ENCODE data around the gene GAP43.

GAP43 gene

GRCh38 chr3:115663414-115663813 lies 40.1 kb downstream of the GAP43 start:
- no peak for DNase-seq

DNA sequence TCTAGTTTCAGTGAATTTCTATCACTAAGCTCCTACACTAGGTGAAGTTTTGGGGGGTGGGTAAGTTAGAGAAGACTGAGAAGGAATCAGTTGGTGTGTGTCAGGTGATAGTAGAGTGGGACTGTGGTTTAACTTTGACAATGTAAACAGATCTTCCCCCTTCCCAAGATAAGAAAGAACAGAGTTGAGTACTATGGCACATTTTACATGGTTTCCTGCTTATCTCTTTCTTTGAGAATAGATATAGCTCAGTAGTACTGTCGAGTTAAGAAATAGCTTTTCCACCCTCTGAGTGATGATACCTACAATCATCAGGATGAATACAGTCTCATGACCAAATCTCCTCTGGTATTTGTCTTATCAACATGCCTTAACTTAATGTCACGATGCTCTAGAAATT lies 42.8 kb downstream of the GAP43 start:
- no peak for DNase-seq

DNA sequence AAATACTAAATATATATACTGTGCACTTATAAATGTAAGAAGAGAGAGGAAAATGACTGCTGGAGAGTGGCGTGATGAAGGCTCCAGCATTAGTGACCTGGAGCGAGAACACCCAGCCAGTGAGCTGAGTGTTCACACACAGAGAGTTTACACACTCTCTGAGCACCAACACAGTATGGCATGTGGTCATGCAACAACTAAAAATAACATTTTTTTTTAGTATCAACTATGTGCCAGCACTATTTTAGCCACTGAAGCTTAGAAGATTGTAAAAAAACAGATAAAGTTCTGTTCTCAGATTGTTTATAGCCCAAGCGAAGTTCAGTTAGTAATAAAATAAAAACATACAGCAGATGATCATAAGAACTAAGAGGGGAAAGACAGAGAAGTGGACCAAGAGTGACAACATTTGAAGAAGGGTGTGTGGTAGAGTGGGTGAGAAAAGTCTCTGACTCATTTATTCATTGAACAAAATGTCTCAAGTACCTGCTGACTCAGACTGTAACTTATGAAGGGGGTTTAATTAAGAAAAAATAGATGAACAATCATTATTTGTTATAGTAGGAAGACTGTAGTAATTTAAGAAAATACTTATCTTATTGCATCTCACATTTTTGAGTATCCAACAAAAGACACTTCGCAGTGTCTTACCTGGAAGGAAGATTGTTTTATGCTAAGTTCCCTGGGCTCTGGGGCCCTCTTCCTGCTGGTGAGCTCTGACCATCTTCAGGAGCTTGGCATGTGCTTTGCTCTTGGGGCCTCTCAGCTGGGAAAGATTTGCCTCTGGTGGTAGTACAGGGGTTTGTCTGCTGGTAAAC lies 43.8 kb downstream of the GAP43 start:
- no peak for DNase-seq

GRCh38 chr3:115667738-115668065 lies 44.4 kb downstream of the GAP43 start:
- no peak for DNase-seq

DNA sequence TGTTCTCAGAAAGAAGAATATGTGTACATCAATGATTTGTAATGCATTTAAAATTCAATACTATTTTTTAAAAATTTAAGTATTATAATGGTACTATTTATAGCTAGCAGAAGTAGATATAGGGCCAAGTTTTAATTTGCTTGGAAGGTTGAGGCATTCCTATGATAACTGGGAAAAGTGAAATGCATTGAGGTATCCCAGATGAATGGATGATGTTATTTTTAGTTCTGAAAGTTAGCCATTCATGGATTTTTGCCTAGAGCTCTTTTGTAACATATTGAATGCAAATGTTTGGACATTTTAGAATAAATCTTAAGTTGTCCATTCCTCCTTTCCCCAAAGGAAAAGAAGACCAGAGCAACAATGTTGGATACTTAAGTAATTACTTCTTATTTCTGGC lies 47.6 kb downstream of the GAP43 start:
- DNase-seq, result no peak

- no peak for DNase-seq
These were observed 48.6 kb downstream of the GAP43 start for GRCh38 chr3:115671761-115672455.

GRCh38 chr3:115673881-115674280 lies 50.6 kb downstream of the GAP43 start:
- DNase-seq, result no peak

DNA sequence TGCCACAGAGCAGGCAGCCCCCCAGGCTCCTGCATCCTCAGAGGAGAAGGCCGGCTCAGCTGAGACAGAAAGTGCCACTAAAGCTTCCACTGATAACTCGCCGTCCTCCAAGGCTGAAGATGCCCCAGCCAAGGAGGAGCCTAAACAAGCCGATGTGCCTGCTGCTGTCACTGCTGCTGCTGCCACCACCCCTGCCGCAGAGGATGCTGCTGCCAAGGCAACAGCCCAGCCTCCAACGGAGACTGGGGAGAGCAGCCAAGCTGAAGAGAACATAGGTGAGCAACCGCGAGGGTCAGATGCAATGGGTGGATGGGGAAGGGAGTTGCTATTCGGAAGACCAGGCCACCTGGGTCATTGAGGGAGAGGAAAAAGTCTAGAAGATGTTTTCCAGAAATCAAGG lies 53.0 kb downstream of the GAP43 start:
- DNase-seq, result no peak

- DNase-seq, result no peak
These were observed 57.6 kb downstream of the GAP43 start for GRCh38 chr3:115680803-115681345.

DNA sequence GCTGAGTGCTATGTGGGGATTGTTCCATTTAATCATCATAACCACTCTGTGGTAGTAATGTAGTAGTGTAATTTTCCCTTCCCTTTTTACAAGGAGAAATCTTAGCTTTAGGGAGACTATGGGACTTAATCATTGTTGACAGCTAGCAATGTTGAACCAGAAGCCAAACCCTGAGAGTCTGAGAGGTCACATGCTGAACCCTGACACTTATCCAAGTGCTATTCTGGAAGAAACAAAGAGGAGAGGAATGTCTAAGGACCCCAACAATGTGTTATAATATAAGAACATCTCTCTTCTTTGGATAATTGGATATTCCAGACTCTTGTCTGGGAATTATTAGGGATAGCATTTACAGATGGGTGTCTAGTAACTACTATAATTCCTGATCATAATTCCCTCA lies 58.4 kb downstream of the GAP43 start:
- DNase-seq, result no peak

- no peak for DNase-seq
These were observed 60.0 kb downstream of the GAP43 start for GRCh38 chr3:115683305-115683704.

DNA sequence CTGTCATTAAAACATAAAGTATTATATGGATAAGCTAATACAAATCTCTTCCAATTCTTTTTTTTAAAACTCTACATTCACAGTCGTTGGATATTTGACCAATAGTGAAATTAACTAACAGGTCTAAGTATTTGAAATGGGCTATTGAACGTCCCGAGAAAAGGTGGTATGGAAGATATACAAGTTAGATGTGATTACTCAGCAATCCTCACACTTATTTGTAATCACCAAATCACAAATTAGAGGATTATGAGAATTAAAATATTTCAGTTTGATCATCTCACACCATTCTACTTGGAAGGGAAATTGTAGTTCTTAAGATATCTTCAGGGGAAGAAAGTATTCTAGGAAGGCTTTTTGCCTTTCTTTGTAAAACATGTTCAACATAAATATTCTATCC lies 60.5 kb downstream of the GAP43 start:
- no peak for DNase-seq

- no peak for DNase-seq
These were observed 61.8 kb downstream of the GAP43 start for GRCh38 chr3:115685097-115685496.

GRCh38 chr3:115687721-115688120 lies 64.4 kb downstream of the GAP43 start:
- no peak for DNase-seq

GRCh38 chr3:115688418-115688817 lies 65.1 kb downstream of the GAP43 start:
- DNase-seq, result no peak

DNA sequence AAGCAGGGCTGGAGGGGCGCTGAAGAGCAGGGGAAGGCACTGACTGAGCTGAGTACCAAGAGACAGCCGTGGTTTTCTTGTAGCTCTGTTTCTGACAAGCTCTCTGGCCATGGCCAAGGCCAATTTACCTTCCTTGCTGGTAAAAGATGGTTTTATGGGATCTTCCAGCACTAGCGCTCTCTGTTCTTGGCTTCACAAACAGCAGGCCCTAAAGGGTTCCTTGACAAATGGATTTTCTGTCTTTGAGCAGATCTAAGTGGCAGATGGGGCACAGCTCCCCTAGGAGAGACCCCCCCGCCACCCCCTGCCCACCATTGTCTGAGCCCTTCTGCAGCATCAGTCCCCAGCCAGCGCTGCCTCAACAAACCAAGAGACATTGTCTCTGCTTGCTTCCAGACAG lies 66.6 kb downstream of the GAP43 start:
- no peak for DNase-seq

DNA sequence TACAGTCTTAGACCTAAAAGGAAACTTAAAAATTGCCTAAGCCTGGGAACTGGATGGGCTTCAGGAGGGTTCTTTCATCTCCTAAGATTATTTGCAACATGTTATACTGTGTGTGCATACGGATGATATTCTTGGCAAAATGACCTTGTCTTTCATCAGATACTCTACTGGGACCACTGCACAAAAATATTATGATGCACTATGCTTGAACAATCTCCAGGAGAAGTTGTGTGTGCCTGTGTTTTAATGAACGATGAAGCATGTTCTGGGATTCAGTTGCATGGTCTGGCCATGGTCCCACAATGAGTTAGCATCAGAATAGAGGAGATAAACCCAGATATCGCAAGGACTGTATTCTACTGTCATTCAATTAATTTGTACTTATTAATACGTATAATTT lies 68.7 kb downstream of the GAP43 start:
- DNase-seq, result no peak

DNA sequence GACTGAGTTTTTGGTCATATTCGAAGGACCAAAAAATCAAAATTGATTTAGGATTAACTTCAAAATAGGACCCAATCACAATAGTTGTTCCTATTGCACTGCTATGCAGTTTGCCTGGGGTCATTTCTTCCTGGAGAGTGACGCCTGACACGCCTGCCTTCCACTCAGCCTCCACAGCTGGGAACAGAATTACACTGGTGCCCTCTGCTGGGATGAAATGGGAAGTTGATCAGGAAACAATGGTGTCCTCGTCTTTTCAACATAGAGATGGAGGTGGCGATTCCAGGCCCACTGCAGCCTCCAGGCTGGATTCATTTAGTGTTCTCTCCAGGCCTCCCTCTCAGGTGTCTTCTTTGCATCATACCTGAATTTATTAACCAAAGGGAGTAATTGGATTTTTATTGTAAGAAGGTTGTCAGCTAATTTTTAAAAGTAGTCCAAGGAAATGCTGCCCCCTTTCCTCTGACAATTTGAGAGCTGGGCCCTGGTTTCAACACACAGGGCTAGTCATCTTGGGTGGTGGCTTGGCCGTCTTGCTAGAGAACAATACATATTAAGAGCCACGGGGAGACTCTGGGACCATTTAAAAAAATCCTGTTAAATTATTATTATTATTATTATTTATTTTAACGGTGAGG lies 69.7 kb downstream of the GAP43 start:
- DNase-seq, result peak; percentile 31

DNA sequence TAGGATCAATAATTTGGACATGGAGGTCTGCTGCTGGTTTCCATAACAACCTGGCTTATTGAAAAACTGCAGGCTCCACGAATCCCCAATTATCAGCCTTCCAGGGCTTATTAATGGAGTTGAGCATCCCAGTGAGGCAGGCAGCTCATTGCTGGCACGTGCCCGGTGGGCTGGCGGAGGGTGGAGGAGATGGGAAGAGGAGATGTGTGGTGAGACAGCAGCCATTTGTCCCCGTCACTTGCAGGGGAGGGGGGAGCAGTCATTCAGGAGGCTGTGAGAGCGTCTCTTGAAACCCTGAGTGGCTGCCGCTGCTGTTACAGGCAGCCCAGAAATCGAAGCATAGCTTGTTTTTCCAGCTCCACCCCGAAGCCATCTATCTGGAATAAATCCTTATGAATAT lies 70.6 kb downstream of the GAP43 start:
- no peak for DNase-seq

DNA sequence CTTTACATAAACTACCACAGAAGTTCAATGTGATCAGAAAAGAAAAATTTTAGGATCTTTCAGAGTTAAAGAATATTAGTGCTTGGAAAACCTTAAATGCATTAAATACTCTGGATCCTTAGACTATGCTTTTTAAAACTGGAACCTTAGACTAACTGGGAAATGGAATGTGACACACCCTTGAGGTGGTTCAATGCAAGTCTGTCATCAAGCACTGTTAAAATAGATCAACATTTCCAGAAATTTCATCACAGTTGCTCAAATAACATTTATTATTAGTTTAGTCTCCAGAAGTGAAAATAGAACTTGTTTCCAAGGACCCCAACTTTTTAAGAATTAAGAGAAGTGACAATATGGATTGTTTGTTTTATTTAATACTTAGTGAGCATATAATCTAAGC lies 71.8 kb downstream of the GAP43 start:
- DNase-seq, result no peak

DNA sequence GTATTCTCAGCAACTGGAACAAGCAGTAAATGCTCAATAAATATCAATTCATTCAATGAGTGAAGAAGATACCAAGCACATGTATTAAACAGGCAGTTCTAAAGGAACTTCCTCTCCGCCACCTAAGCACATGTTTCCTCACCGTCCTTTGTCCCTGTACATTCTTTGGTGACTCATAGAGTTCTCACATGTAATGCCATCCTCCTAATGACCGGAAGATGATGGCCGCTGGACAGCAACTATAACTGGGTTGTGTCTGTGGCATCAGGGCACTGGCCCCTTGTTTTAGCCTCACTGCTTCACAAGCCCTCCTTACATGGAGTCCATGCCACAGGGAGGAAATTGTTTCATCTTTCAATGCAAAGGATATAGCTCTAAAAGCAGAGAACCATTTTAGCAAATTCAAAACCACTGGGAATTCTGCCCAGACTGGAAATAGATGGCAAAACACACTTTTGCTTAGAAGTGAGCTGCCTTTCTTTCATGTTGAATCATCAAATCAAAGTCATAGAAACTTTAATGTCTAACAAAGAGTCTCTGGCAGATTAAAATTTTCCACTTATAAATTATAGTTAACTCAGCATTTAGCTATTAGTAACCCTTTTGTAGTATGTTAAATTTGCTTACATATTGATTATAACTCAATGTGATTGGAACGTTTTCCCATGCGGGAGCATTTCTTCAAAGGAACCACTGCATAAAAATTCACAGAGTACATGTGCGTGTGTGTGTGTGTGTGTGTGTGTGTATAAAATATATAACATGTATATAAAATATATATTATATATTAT lies 74.1 kb downstream of the GAP43 start:
- DNase-seq, result no peak

DNA sequence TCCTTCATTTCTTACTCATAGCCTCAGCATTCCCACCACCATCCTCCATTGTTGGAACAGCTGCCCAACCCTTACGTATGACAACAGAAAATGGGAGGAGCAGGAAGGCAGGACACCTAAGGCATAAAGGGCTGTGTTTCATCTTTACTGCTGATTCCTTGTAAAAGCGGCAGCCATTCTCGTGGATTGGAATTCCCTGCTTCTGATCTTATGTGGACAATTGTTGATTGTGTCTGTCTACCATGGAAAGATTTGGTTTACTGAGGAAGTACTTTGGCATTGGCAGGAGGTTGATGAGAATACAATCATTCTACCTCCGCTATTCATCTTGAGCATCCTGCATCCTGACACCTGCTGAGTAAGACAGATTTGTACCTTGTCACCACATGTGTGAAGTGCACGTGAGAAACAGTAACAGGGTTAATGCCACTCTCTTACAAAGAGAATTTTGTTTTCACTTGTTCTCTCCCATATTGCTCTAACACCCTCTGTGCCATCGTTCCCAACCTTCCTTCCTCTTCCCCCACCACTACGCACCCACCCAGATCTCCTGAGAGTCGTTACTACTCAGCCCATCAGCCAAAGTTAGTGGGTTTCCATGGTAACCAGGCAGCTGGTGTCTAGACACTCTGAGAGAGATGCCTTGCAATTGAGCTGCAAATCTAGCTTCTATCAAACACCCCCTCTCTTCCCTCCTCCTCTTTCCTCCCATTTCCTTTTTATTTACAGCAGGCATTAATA lies 75.7 kb downstream of the GAP43 start:
- DNase-seq, result no peak
